Hepatocyte (in vitro differentiated cells): ENCODE results near the gene ADA.
A peak's percentile ranks its signal among the peaks of the same experiment; 100 is the strongest.

Experiments used
- EZH2phosphoT487 ChIP-seq: fragments of 200-600 bp; sonication (generic); IDR thresholded peaks from one replicate; pipeline ENCODE4 v1.6.1; 2018; ENCODE audit warnings: antibody characterized with exemption, mild to moderate bottlenecking, low read depth, moderate library complexity; ENCODE audit not compliant: unreplicated experiment, severe bottlenecking
- TF ChIP-seq, protein P1 (sequence below): fragments of 200-600 bp; sonication (generic); IDR thresholded peaks from 2 replicates; pipeline ENCODE4 v1.5.1; 2016; ENCODE audit warnings: antibody characterized with exemption, mild to moderate bottlenecking; ENCODE audit not compliant: poor library complexity

DNA sequence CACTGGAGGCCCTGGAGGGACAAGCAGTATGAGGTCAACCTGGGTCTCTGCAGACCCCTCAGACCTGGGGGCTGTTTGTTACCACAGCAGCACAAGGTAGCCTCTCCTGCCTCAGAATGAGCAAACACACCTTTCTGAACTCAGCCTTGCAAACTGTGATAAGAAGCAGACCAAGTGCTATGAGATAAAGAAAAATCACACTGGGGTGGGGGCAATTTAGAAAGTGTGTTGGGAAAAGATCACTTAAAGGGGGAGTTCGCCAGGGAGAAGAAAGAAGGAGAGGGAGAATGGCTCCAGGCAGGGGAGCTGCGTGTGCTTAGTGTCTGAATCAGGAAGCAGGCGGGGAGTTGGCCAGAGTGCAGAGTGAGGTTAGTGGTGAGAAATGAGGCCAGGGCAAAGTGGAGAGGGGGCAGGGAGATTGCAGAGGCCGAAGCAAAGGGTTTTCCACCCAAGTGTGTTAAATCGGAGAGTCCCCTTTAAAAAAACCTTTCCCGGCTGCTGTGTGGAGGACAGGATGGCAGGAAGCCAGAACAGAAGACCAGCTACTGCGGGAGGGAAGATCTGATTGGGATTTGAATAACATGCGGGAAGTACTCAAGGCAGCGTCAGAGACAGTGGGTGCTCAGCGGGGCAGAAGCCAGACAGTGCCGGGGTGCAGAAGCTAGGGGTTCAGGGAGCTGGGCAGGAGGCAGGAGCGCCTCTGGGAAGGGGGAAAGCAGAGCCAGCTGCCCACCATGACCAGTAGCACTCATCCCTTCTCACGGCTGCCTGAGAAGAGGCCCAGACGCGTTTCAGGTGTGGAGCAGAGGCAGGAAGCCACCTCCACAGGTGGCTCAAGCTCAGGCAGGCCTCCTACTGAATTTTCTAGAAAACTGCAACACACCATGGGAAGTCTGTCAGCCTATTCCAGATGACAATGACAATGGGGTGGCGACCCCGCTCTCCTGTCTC, 9.0 kb downstream of the ADA start:
- TF ChIP-seq, protein P1, sequence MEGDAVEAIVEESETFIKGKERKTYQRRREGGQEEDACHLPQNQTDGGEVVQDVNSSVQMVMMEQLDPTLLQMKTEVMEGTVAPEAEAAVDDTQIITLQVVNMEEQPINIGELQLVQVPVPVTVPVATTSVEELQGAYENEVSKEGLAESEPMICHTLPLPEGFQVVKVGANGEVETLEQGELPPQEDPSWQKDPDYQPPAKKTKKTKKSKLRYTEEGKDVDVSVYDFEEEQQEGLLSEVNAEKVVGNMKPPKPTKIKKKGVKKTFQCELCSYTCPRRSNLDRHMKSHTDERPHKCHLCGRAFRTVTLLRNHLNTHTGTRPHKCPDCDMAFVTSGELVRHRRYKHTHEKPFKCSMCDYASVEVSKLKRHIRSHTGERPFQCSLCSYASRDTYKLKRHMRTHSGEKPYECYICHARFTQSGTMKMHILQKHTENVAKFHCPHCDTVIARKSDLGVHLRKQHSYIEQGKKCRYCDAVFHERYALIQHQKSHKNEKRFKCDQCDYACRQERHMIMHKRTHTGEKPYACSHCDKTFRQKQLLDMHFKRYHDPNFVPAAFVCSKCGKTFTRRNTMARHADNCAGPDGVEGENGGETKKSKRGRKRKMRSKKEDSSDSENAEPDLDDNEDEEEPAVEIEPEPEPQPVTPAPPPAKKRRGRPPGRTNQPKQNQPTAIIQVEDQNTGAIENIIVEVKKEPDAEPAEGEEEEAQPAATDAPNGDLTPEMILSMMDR = peak; percentile 18
- no peak for TF ChIP-seq EZH2phosphoT487
